Loucy (cell line): ENCODE measurements around the gene PPP3CA.

Source experiments
- H2AFZ ChIP-seq: fragments of 200-600 bp; sonication (generic); 2 replicates; pipeline ENCODE4 v1.6.0; 2016; ENCODE audit warnings: antibody characterized with exemption, mild to moderate bottlenecking, low read length, moderate library complexity
- H3F3A ChIP-seq: fragments of 200-600 bp; 2 replicates; pipeline ENCODE4 v1.6.0; 2016; ENCODE audit warnings: antibody characterized with exemption, low read depth, mild to moderate bottlenecking
- H3K27me3 ChIP-seq: fragments of 200-600 bp; sonication (generic); 2 replicates; pipeline ENCODE4 v1.6.1; 2014; ENCODE audit warnings: low read length, mild to moderate bottlenecking; ENCODE audit not compliant: insufficient read depth, poor library complexity, severe bottlenecking
- H3K36me3 ChIP-seq: fragments of 200-600 bp; sonication (generic); 2 replicates; pipeline ENCODE4 v1.6.1; 2016; ENCODE audit warnings: low read length; ENCODE audit not compliant: insufficient read depth
- H3K4me1 ChIP-seq: fragments of 200-600 bp; sonication (generic); 2 replicates; pipeline ENCODE4 v1.5.1; 2014; ENCODE audit warnings: low read length, mild to moderate bottlenecking; ENCODE audit not compliant: insufficient read depth, poor library complexity, severe bottlenecking
- H3K4me2 ChIP-seq: fragments of 200-600 bp; sonication (generic); 2 replicates; pipeline ENCODE4 v1.6.0; 2014; ENCODE audit warnings: antibody characterized with exemption, low read length, low read depth, mild to moderate bottlenecking; ENCODE audit not compliant: poor library complexity, severe bottlenecking
- H3K4me3 ChIP-seq: fragments of 200-600 bp; sonication (generic); 2 replicates; pipeline ENCODE4 v1.5.1; 2014; ENCODE audit warnings: low read length, mild to moderate bottlenecking, mixed read lengths; ENCODE audit not compliant: poor library complexity, severe bottlenecking
- H3K79me2 ChIP-seq: fragments of 200-600 bp; sonication (generic); 2 replicates; pipeline ENCODE4 v1.6.1; 2014; ENCODE audit warnings: low read length; ENCODE audit not compliant: insufficient read depth
- H3K9ac ChIP-seq: fragments of 200-600 bp; sonication (generic); 2 replicates; pipeline ENCODE4 v1.6.0; 2014; ENCODE audit warnings: mild to moderate bottlenecking, low read depth, low read length, moderate library complexity; ENCODE audit not compliant: poor library complexity, severe bottlenecking
- H3K9me2 ChIP-seq: fragments of 200-600 bp; sonication (generic); replicated peaks from 2 replicates; pipeline ENCODE4 v1.6.1; 2016; ENCODE audit warnings: low read depth, low read length, mixed read lengths
- H3K9me3 ChIP-seq: fragments of 200-600 bp; sonication (generic); 2 replicates; pipeline ENCODE4 v1.6.1; 2014; ENCODE audit warnings: mild to moderate bottlenecking, antibody characterized with exemption, low read length, low read depth; ENCODE audit not compliant: insufficient read depth
- H4K20me1 ChIP-seq: fragments of 200-600 bp; sonication (generic); 2 replicates; pipeline ENCODE4 v1.6.0; 2014; ENCODE audit warnings: antibody characterized with exemption, low read length, mild to moderate bottlenecking; ENCODE audit not compliant: insufficient read depth, poor library complexity, severe bottlenecking
- EZH2phosphoT487 ChIP-seq: fragments of 200-600 bp; IDR thresholded peaks from 2 replicates; pipeline ENCODE4 v1.6.1; 2018; ENCODE audit warnings: antibody characterized with exemption, mild to moderate bottlenecking, moderate library complexity, borderline replicate concordance
- TF ChIP-seq, protein P1 (sequence below): fragments of 200-600 bp; sonication (generic); conservative IDR thresholded peaks from 2 replicates; pipeline ENCODE4 v1.5.1; 2014; ENCODE audit warnings: mild to moderate bottlenecking, antibody characterized with exemption, low read length

PPP3CA gene

DNA sequence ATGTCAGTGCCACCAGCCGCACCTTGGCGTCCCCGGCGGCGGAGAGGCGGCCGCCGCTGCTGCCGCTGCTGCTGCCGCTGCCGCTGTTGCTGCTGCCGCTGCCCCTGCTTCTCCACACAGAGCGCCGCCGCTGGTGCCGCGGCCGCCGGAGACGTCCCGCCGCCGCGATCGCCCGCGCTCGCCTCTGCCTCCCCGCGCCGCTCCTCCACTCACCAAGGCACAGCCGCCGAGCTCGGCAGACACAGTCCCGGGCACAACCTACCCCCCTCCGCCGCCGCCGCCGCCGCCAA is at the start of gene PPP3CA:
Gene PPP3CA, minus strand, starts transcription at position 260 of the 290 bp plus-strand sequence.
- H3F3A ChIP-seq = peaks cover 11% of the 10 kb centered on the region; the same call in 1 of the 2 replicates
- peak within 1 kb of the TSS; percentile 80 for H3K9ac ChIP-seq
- peaks cover 34% of the 10 kb centered on the region for H3K4me1 ChIP-seq
- H3K36me3 ChIP-seq = no peaks in the 10 kb centered on the region
- H3K9me3 ChIP-seq = no peaks in the 10 kb centered on the region
- peaks cover 33% of the 10 kb centered on the region for H4K20me1 ChIP-seq
- peak within 1 kb of the TSS; percentile 97 for H2AFZ ChIP-seq
- H3K79me2 ChIP-seq = peaks cover 36% of the 10 kb centered on the region
- peak within 1 kb of the TSS; percentile 86 for H3K4me3 ChIP-seq
- H3K4me2 ChIP-seq = peak within 1 kb of the TSS; percentile 96
- H3K9me2 ChIP-seq = no peaks in the 10 kb centered on the region
- no peaks in the 10 kb centered on the region for H3K27me3 ChIP-seq
- no peak for TF ChIP-seq EZH2phosphoT487
- TF ChIP-seq, protein P1, sequence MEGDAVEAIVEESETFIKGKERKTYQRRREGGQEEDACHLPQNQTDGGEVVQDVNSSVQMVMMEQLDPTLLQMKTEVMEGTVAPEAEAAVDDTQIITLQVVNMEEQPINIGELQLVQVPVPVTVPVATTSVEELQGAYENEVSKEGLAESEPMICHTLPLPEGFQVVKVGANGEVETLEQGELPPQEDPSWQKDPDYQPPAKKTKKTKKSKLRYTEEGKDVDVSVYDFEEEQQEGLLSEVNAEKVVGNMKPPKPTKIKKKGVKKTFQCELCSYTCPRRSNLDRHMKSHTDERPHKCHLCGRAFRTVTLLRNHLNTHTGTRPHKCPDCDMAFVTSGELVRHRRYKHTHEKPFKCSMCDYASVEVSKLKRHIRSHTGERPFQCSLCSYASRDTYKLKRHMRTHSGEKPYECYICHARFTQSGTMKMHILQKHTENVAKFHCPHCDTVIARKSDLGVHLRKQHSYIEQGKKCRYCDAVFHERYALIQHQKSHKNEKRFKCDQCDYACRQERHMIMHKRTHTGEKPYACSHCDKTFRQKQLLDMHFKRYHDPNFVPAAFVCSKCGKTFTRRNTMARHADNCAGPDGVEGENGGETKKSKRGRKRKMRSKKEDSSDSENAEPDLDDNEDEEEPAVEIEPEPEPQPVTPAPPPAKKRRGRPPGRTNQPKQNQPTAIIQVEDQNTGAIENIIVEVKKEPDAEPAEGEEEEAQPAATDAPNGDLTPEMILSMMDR = no peak

DNA sequence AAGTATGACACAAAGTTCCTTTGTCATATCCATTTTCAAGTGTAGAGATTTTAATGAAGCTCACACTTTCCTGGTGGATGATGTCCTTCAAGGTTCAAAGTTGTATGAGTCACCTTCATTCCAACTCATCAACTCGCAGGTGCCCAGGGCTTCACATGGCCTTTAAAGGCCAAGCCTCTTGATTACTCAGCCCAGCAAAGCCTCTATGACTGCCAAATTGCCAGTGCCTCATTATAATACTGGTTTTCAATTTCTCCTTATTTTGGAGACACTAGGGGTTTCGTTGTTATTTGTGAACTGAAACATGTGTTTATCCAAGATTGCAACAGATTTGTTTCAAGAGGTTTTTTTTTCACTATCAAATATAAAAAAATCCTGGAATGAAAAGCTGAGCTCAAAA is 45.9 kb upstream of the PPP3CA start:
- no peaks in the 10 kb centered on the region for H3K4me1 ChIP-seq
- H3K4me2 ChIP-seq = no peak overlapping the region
- no peak overlapping the region for H3K9ac ChIP-seq
- no peaks in the 10 kb centered on the region for H3F3A ChIP-seq
- no peak overlapping the region for H2AFZ ChIP-seq
- H3K27me3 ChIP-seq = no peaks in the 10 kb centered on the region
- no peaks in the 10 kb centered on the region for H3K9me3 ChIP-seq
- no peaks in the 10 kb centered on the region for H3K36me3 ChIP-seq
- TF ChIP-seq, protein P1 = no peak
- no peak overlapping the region for H3K4me3 ChIP-seq
- H3K9me2 ChIP-seq = no peaks in the 10 kb centered on the region
- H4K20me1 ChIP-seq = no peaks in the 10 kb centered on the region
- H3K79me2 ChIP-seq = no peaks in the 10 kb centered on the region

DNA sequence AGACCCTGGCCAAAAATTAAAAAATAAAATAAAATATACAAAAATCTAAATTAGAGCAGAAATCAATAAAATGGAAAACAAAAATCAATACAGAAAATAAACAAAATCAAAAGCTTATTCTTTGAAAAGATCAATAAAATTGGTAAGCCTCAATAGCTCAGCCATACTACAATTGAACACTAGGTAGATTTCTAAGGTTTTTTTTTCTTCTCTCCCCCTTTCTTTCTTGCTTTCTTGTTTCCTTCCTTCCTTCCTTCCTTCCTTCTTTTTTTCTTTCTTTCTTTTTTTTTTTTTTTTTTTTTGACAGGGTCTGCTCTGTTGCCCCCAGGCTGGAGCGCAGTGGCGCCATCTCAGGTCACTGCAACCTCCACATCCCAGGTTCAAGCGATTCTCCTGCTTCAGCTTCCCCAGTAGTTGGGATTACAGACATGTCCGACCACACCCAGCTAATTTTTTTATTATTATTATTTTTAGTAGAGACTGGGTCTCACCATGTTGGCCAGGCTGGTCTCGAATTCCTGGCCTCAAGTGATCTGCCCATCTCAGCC is 23.4 kb upstream of the PPP3CA start:
- H3K27me3 ChIP-seq = no peaks in the 10 kb centered on the region
- no peak overlapping the region for H2AFZ ChIP-seq
- no peaks in the 10 kb centered on the region for H3K79me2 ChIP-seq
- TF ChIP-seq EZH2phosphoT487 = no peak
- TF ChIP-seq, protein P1 = peak; percentile 21; the same call in 1 of the 2 replicates
- H3K4me2 ChIP-seq = no peak overlapping the region
- H3K9me2 ChIP-seq = no peaks in the 10 kb centered on the region
- no peaks in the 10 kb centered on the region for H3F3A ChIP-seq
- no peak overlapping the region for H3K9ac ChIP-seq
- H3K4me3 ChIP-seq = no peak overlapping the region
- H3K4me1 ChIP-seq = no peaks in the 10 kb centered on the region
- no peaks in the 10 kb centered on the region for H3K36me3 ChIP-seq
- H3K9me3 ChIP-seq = no peaks in the 10 kb centered on the region
- H4K20me1 ChIP-seq = no peaks in the 10 kb centered on the region
